NCI-H460 (cell line): ENCODE results near the gene AKAP13. TPM values are rescaled to one million over a fixed set of nuclear protein-coding genes. Genes with fewer than 3 reads are reported as not detected.
A peak's percentile ranks its signal among the peaks of the same experiment; 100 is the strongest.

Source experiments
- DNase-seq: peaks from one replicate; pipeline ENCODE4 v3.0.0-alpha.2; 2016; ENCODE audit warnings: low read depth; ENCODE audit errors: extremely low read depth
- total RNA-seq: library from RNA; depleted of rRNA; stranded (reverse); fragments of >200 nt; shearing (Covaris generic); gene quantifications from 2 replicates; pipeline ENCODE4 v1.2.3, GENCODE V29; 2014

AKAP13 gene
- total RNA-seq, 1 experiment from 2014 or later = 31.4 TPM

GRCh38 chr15:85772668-85773067 lies 392.3 kb downstream of the AKAP13 start:
- no peak for DNase-seq

GRCh38 chr15:85773249-85773648 lies 392.8 kb downstream of the AKAP13 start:
- DNase-seq = no peak

GRCh38 chr15:85773970-85774369 lies 393.6 kb downstream of the AKAP13 start:
- DNase-seq = no peak

- DNase-seq = no peak
These were observed 397.1 kb downstream of the AKAP13 start for GRCh38 chr15:85777250-85778106.

- DNase-seq = no peak
These were observed 397.8 kb downstream of the AKAP13 start for GRCh38 chr15:85778107-85778776.

- no peak for DNase-seq
These were observed 398.8 kb downstream of the AKAP13 start for GRCh38 chr15:85779249-85779648.

- no peak for DNase-seq
These were observed 400.0 kb downstream of the AKAP13 start for GRCh38 chr15:85780225-85780985.

- DNase-seq = no peak
These were observed 400.7 kb downstream of the AKAP13 start for GRCh38 chr15:85781099-85781498.

GRCh38 chr15:85782064-85782463 lies 401.7 kb downstream of the AKAP13 start:
- no peak for DNase-seq

- no peak for DNase-seq
These were observed 405.7 kb downstream of the AKAP13 start for GRCh38 chr15:85785887-85786780.

- DNase-seq = no peak
These were observed 406.3 kb downstream of the AKAP13 start for GRCh38 chr15:85786781-85787114.

- no peak for DNase-seq
These were observed 408.5 kb downstream of the AKAP13 start for GRCh38 chr15:85788771-85789495.

- no peak for DNase-seq
These were observed 409.1 kb downstream of the AKAP13 start for GRCh38 chr15:85789496-85789875.

- DNase-seq = no peak
These were observed 411.8 kb downstream of the AKAP13 start for GRCh38 chr15:85792102-85792731.

- no peak for DNase-seq
These were observed 412.6 kb downstream of the AKAP13 start for GRCh38 chr15:85792912-85793590.

- no peak for DNase-seq
These were observed 413.5 kb downstream of the AKAP13 start for GRCh38 chr15:85793641-85794597.

- peak; percentile 91 for DNase-seq
These were observed 414.4 kb downstream of the AKAP13 start, which contains the start of gene KLHL25 for GRCh38 chr15:85794598-85795336. TSS of gene KLHL25 (minus strand) at chr15:85794925. CDS start at chr15:85769810, 25,115 bp downstream.
